GM13977 (cell line): ENCODE results near the gene ZBTB7A.

Source experiments
- DNase-seq: peaks from one replicate; pipeline ENCODE4 v3.0.0; 2012; ENCODE audit warnings: low spot score
- in situ Hi-C: fragments of 300-500 bp; cut with MboI; formaldehyde crosslinking; loops from one replicate; pipeline ENCODE4 v1.12.0; 2022; ENCODE audit warnings: low sequenced_read_pairs, low pct_unique_long_range_greater_than_20kb, mixed read lengths, inconsistent platforms; ENCODE audit not compliant: unreplicated experiment
- TF ChIP-seq, protein P1 (sequence below): IDR thresholded peaks from 2 replicates; pipeline ENCODE4 v1.5.1; 2012; ENCODE audit warnings: mild to moderate bottlenecking, control low read depth; ENCODE audit not compliant: insufficient read depth; ENCODE audit errors: extremely low read depth, missing control alignments

Gene ZBTB7A

DNA sequence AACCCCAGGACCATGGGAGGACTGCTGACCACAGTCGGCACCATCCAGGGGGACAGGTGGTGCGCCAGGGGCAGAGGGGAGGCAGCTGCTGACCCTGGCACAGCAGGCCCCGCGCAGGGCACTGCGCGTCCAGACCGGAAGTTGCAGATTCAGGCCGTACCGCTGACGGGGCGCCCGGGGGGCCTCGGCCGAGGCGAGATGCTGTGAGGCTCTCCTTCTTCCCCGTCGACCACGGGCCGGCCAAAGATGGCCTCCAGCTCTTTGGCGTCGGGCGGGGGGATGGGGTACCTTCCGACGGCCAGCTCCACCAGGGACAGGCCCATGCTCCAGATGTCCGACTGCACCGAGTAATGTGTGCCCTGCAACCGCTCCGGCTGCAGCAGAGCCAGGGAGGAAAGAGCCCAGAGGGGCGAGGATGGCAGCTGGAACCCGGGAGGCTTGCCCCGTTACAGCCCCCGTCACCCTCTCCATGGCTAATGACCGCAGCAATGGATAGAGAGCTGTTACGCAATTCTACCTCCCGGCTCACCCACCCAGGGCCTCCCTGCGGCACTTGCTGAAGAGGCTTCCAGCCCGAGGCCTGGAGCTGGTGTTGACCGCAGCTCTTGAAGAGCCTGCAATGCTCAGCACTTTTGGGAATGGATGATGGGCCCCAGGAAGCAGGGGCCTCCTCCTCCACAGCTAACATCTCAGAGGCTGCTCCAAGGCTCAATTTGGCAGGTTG lies 32.5 kb upstream of the ZBTB7A start:
- in situ Hi-C loops, result no loop called here
- no peak for DNase-seq
- TF ChIP-seq, protein P1, sequence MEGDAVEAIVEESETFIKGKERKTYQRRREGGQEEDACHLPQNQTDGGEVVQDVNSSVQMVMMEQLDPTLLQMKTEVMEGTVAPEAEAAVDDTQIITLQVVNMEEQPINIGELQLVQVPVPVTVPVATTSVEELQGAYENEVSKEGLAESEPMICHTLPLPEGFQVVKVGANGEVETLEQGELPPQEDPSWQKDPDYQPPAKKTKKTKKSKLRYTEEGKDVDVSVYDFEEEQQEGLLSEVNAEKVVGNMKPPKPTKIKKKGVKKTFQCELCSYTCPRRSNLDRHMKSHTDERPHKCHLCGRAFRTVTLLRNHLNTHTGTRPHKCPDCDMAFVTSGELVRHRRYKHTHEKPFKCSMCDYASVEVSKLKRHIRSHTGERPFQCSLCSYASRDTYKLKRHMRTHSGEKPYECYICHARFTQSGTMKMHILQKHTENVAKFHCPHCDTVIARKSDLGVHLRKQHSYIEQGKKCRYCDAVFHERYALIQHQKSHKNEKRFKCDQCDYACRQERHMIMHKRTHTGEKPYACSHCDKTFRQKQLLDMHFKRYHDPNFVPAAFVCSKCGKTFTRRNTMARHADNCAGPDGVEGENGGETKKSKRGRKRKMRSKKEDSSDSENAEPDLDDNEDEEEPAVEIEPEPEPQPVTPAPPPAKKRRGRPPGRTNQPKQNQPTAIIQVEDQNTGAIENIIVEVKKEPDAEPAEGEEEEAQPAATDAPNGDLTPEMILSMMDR, result no peak

DNA sequence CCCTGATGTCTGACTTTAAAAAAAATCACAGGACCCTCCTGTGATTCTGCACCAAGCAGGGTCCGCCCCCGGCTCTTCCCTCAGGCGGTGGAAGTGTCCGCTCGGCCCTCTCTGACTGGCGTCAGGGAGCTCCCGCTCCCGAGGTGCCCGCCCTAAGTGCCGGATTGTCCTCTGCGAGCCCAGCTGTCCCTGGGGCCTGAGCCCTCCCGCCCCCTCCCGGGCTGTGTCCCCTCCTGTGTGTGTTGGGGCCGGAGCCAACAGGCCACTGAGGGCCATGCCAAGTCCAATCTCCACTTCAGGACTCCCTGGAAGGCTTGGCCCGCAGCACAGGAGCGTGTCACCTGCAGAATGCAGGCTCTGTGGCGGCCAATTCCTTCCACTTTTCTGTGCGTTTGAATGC lies 31.8 kb upstream of the ZBTB7A start:
- TF ChIP-seq, protein P1, result no peak
- in situ Hi-C loops, result no loop called here
- no peak for DNase-seq

DNA sequence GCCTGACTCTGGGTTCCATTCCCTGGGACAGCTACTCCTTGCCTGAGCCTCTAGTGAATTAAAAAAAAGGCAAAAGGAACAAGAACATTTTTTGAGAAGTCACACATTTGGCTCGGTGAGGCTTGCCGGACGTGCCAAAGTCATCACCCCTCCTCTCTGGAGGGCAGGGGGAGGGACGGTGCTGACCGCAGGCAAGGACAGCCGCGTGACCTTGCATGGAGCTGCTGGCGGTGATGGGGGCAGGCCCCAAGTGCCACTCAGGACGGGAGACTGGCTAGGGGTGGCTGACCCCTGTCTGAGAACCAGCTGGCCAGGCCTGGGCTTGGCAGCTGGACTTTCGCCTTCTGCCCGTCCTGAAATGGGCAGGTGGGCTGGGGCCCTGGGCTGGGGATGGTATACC lies 30.8 kb upstream of the ZBTB7A start:
- in situ Hi-C loops, result no loop called here
- DNase-seq, result no peak
- TF ChIP-seq, protein P1, result no peak

DNA sequence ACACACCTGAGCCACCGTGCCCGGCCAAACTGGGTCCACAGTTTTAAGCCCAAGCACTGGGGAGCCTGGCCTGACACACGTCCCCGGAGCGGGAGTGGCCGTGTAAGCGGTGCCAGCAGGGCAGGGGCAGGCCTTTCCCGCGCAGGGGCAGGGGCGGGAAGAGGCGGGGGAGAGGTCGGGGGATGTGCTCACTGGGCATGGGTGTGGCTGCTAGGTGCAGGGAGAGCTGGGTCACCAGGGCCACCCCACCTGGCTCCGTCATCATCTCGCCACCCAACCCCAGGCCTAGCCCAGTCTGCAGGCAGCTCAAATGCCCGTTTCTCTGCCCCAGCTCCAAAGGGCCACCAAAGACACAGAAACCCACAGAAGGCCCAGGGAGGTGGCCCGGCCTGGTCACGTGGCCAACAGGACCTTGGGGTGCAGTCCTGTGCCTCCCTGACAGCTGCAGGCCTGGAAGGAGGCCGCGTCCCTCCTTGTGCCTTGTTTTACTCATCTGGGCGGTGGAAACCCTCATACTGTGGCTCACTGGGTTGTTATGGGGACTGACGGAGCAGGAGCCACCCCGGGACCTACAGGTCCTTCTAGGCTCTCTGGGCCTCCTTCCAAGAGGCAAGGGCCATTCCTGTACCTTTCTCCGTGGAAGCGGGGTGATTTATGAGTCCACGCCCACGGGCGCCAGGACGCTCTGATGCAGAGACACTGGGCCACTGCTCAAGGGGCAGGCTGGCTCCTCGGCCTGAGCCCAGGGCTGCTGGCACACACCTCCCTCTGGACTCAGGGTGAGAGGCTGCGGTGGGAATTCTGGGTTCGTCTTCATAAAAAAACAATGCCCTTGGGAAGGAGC lies 29.6 kb upstream of the ZBTB7A start:
- in situ Hi-C loops, result no loop called here
- DNase-seq, result no peak
- TF ChIP-seq, protein P1, result no peak

DNA sequence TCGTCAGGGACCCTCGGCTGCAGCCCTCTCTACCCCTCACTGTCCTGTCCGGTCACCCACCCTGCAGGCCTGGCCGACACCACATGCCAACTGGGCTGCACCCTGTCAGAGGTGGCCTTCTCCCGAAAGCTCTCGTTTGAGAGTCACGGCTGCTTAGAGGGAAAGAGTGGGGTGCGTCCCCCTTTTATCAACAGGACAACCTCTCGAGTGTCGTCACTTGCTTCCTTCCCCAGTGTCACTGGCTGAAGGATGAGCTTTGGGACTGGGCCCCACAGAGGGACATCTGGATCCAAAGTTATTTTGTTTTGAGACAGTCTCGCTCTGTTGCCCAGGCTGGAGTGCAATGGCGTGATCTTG lies 28.8 kb upstream of the ZBTB7A start:
- in situ Hi-C loops, result no loop called here
- DNase-seq, result no peak
- TF ChIP-seq, protein P1, result no peak

DNA sequence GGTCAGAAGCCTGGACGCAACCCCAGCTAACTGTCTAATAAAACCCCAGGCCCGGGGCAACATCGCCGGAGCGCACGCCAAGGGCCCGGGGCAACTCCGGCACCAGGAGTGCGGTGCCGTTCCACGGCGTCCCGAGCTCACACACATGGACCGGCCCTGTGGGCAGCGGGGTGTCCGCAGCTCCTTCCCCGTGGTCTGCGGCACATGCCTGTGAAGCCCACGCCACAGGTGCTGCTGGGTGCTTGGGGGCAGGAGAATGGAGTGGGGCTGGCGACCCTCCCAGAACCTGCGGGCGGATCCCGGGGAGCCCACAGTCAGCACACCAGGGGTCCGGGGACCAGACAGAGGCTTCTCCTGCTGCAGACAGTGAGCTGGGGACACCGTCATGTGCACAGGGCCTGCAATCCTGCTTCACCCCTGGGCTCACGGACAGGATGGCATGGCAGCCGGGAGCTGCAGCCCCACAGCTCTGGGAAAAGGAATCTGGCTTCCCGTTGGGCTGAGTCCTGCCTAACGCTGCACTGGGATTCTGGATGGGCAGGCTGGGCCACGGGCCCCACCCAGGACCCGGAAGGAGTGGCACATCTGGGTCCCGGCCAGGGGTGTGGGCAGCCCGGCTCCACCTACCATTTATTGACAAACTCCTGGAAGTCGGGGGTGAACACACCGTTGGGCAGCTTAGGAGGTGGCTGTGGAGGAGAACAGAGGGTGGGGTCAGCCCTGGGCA lies 28.2 kb upstream of the ZBTB7A start:
- in situ Hi-C loops, result no loop called here
- TF ChIP-seq, protein P1, result no peak
- no peak for DNase-seq
